Heart left ventricle (tissue), 16 donors: ENCODE results near the gene PADI2. TPM values are rescaled to one million over a fixed set of nuclear protein-coding genes. Genes with fewer than 3 reads are reported as not detected.

ENCODE experiments used
- ATAC-seq, 4 donors: fragments of 200-7000 bp; cut with Tn5 transposase; one replicate each; pipeline ENCODE4 v1.9.1; 2020 to 2022; ENCODE audit warnings: moderate library complexity in 4 of 4, mild to moderate bottlenecking in 3 of 4, moderate number of reproducible peaks in 1 of 4
- DNase-seq, 5 donors: peaks; one replicate each; pipeline ENCODE4 v3.0.0-alpha.2; 2020
- H3K27ac ChIP-seq, 12 donors: fragments of 200-600 bp; sonication (generic) in 4 of 12; one replicate each; pipeline versions ENCODE4 v1.5.0 to v1.8.0; 2016 to 2022; ENCODE audit warnings: mild to moderate bottlenecking in 2 of 12
- H3K27me3 ChIP-seq, 9 donors: fragments of 200-600 bp; sonication (generic) in 2 of 9; one replicate each; pipeline versions ENCODE4 v1.5.1 to v1.8.0; 2016 to 2022; ENCODE audit warnings: mild to moderate bottlenecking in 3 of 9
- H3K36me3 ChIP-seq, 9 donors: fragments of 200-600 bp; sonication (generic) in 2 of 9; one replicate each; pipeline versions ENCODE4 v1.5.0 to v1.8.0; 2018 to 2022; ENCODE audit warnings: mild to moderate bottlenecking in 2 of 9
- H3K4me1 ChIP-seq, 12 donors: fragments of 200-600 bp; sonication (generic) in 4 of 12; one replicate each; pipeline versions ENCODE4 v1.5.0 to v1.8.0; 2016 to 2022; ENCODE audit warnings: mild to moderate bottlenecking in 3 of 12
- H3K4me3 ChIP-seq, 12 donors: fragments of 200-600 bp; sonication (generic) in 4 of 12; one replicate each; pipeline versions ENCODE4 v1.5.0 to v1.8.0; 2017 to 2022; ENCODE audit warnings: mild to moderate bottlenecking in 9 of 12, moderate library complexity in 4 of 12
- H3K9me3 ChIP-seq, 12 donors: fragments of 200-600 bp; sonication (generic) in 4 of 12; one replicate each; pipeline versions ENCODE4 v1.5.0 to v1.8.0; 2016 to 2022; ENCODE audit warnings: mild to moderate bottlenecking in 1 of 12
- POLR2A ChIP-seq, 2 donors: fragments of 450-650 bp; IDR thresholded peaks; one replicate each; pipeline ENCODE4 v1.6.1; 2017; ENCODE audit warnings: antibody characterized with exemption in 2 of 2, mild to moderate bottlenecking in 2 of 2, moderate library complexity in 2 of 2
- WGBS, 4 donors: extraction: QIAGEN DNeasy Blood & Tissue Kit in 2 of 4; methylation state at CpG; one replicate each; pipeline versions ENCODE4 v1.1.5 to v1.1.7; 2013 to 2018; 5-methylcytosine and 5-hydroxymethylcytosine counted together
- intact Hi-C, 10 donors: fragments of 100-400 bp; cut with DNase I; formaldehyde crosslinking; loops; one replicate each; pipeline versions ENCODE4 v1.11.1 to v1.14.2; 2022
- polyA plus RNA-seq, 2 donors: library from polyadenylated mRNA; stranded (reverse); fragments of 200-250 nt; gene quantifications; one replicate each; pipeline ENCODE4 v1.2.3, GENCODE V29; 2013
- total RNA-seq, 9 donors: library from RNA; depleted of rRNA in 2 of 9; stranded (reverse); fragments of >200 nt in 2 of 9; fragmentation: NEBNext Ultra II Directional in 3 of 9; extraction: Animal tissue kit (Norgen Biotek cat#: 25700) in 3 of 9; gene quantifications; one replicate each; pipeline versions ENCODE4 v1.1.0 to v1.2.4, GENCODE V29; 2016 to 2023
- TF ChIP-seq, protein P1 (sequence below), 12 donors: fragments of 200-600 bp; sonication (generic) in 4 of 12; IDR thresholded peaks; one replicate each; pipeline versions ENCODE4 v1.5.0 to v1.8.0; 2018 to 2022; ENCODE audit warnings: antibody characterized with exemption in 12 of 12, mild to moderate bottlenecking in 5 of 12
- donor health status: ischemic (EF 13 %, LVEDD 7.1; RV severe dilation, severe dysfunction).
- donor health status: healthy with polysubstance abuse.
- donor health status: DM: no; HTN: yes; CAD: no.
- donor health status: DM: no; HTN: no; CAD: no.
- donor health status: ischemic (EF 25% LVEDD 6.9; RV normal size, moderate dysfunction).
- donor health status: ischemic (EF 25% LVEDD 5.7; RV mildly dilated, moderate dysfunction).
- donor health status: healthy.
- donor health status: DM: yes; HTN: yes; CAD: no.
- donor health status: ischemic (EF 35%, LVEDD 5.7; RV mildly dilated, moderate dysfunction).
- donor health status: nonischemic (EF 11% LVEDD 7.7; RV severe dilation, severe dysfunction).
- donor health status: DM: yes; HTN: yes; CAD: no.
- donor health status: PGD.
- donor health status: ischemic (EF 29% LVEDD 5.4; RV normal size, mild dysfunction).
- donor health status: nonischemic (EF 23%, LVEDD 6.1; RV moderate dilation, normal function).

Gene PADI2
- total and polyA plus RNA-seq, 11 donors, result 0.08 to 2.0 (median 0.49) TPM

DNA sequence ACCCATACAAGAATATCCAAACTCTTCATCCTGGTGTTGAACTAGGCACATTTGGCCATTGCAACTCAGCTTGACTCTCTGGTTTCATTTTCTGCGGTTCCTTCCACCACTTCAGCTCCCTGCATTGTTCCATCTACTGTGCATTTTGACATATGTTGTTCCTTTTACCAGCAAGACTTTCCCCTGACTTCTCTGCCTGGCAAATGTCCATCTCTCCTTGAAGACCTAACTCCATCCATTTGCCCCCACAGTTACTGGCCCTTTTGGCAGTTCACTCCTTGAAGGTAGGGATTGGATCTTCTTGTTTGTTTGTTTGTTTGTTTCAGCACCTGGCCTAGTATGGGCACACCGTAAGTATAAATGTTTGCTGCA, 8.7 kb downstream of the PADI2 start:
- intact Hi-C loops, result no loop called here
- 85 to 88% (median 86%) methylated on average over 2 of the region's 2 CpGs for WGBS, 4 donors
- no peak for ATAC-seq

DNA sequence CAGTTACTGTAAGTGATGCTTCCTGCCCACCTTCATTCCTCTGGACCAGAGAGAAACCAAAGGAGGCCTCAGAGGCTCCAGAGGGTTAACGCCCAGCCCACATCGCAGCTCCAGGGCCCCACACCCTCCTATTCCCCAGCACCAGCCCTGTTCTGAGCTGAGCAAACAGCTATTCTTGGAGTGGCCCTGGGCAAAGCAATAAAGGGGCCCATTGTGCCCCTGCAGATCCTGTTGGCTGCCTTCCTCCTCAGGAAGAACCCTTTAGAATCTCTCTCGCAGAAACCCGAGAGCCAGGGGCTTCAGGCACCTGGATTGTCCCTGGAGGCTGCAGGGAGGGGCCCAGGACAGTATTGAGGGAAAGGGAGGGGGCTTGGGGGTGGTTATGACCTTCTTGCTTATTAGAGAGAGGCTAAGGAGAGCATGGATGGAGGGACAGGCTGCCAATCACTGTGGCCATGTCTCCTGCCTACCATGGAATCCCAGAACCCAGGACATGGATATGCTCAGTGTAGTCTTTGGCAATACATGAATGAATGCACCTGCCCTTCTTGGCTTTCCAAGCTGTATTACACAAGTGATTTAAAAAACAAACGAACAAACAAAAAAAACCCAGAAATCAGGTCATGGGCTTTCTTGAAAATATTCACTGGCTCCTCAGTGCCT, 9.2 kb downstream of the PADI2 start:
- WGBS, 4 donors, result 53 to 65% (median 57%) methylated on average over 5 of the region's 5 CpGs
- ATAC-seq, result no peak
- no peak for TF ChIP-seq POLR2A (IDR thresholded peaks at IDR 0.05)
- TF ChIP-seq, protein P1, sequence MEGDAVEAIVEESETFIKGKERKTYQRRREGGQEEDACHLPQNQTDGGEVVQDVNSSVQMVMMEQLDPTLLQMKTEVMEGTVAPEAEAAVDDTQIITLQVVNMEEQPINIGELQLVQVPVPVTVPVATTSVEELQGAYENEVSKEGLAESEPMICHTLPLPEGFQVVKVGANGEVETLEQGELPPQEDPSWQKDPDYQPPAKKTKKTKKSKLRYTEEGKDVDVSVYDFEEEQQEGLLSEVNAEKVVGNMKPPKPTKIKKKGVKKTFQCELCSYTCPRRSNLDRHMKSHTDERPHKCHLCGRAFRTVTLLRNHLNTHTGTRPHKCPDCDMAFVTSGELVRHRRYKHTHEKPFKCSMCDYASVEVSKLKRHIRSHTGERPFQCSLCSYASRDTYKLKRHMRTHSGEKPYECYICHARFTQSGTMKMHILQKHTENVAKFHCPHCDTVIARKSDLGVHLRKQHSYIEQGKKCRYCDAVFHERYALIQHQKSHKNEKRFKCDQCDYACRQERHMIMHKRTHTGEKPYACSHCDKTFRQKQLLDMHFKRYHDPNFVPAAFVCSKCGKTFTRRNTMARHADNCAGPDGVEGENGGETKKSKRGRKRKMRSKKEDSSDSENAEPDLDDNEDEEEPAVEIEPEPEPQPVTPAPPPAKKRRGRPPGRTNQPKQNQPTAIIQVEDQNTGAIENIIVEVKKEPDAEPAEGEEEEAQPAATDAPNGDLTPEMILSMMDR (IDR thresholded peaks at IDR 0.05), result no peak
- H3K4me3 ChIP-seq, result no peak overlapping the region
- DNase-seq, result no peak
- H3K27ac ChIP-seq, result no peak overlapping the region
- peaks cover 0 to 7% (median 0%) of the 10 kb centered on the region in 12 donors for H3K4me1 ChIP-seq
- intact Hi-C loops, result no loop called here
- no peaks in the 10 kb centered on the region for H3K9me3 ChIP-seq
- peaks cover 0 to 5% (median 0%) of the 10 kb centered on the region in 9 donors for H3K27me3 ChIP-seq
- no peaks in the 10 kb centered on the region for H3K36me3 ChIP-seq

More for the DNA sequence above, 8.7 kb downstream of the PADI2 start:
- Histone ChIP-seq H3K27me3 (peaks cover 0 to 9% (median 0%) of the 10 kb centered on the region in 9 donors), H3K4me1 (peaks cover 0 to 7% (median 0%) of the 10 kb centered on the region in 12 donors), H3K9me3 (no peaks in the 10 kb centered on the region), H3K27ac (no peak overlapping the region), H3K4me3 (no peak overlapping the region), H3K36me3 (no peaks in the 10 kb centered on the region)
- DNase-seq, result no peak
- TF ChIP-seq, protein P1 (IDR thresholded peaks at IDR 0.05), result no peak
- TF ChIP-seq POLR2A (IDR thresholded peaks at IDR 0.05), result no peak

DNA sequence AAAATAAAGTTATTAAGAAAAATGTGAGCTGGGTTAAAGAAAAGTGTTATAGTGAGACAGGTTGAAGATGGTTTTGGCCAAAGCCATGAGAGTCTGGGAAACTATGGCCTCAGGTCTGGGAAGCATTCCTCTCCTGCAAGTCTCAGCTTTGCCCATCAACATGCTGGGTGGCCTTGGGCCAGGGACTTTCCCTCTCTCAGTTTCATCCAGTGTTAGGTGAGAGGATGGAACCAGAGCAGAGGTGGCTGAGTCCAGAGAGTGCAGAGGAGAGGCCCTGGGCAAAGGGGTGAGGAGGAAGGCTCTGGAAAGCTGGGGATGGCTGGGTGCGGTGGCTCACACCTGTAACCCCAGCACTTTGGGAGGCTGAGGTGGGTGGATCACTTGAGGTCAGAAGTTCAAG, 10.5 kb downstream of the PADI2 start:
- Histone ChIP-seq H3K4me3 (no peak overlapping the region), H3K27me3 (peaks cover 0 to 4% (median 0%) of the 10 kb centered on the region in 9 donors), H3K4me1 (peaks cover 0 to 3% (median 0%) of the 10 kb centered on the region in 12 donors), H3K36me3 (no peaks in the 10 kb centered on the region), H3K9me3 (no peaks in the 10 kb centered on the region), H3K27ac (no peak overlapping the region)
- no peak for ATAC-seq
- intact Hi-C loops, result no loop called here
- no peak for DNase-seq
- WGBS, 4 donors, result 88 to 97% (median 95%) methylated on average over 1 of the region's 1 CpG
- TF ChIP-seq, protein P1 (IDR thresholded peaks at IDR 0.05), result no peak
- TF ChIP-seq POLR2A (IDR thresholded peaks at IDR 0.05), result no peak

DNA sequence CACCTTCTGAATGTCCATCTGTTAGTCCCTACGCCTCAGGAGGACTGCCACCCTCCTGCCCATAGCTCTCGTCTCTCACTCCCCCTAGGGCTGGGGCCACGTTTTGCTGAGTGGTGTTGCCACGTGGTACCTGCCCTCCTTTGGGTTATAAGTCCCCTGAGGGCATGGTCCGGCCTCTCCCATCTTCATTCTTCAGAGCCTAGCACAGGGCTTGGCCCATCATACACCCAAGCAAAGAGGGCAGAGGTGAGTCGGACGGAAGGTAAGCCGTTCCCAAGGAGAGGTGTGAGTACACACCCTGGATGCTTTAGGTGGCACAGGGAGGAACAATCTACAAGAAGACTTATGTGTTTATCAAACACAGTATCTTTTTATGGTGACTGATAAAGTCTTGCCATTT, 10.9 kb downstream of the PADI2 start:
- TF ChIP-seq POLR2A (IDR thresholded peaks at IDR 0.05), result no peak
- TF ChIP-seq, protein P1 (IDR thresholded peaks at IDR 0.05), result no peak
- H3K36me3 ChIP-seq, result no peaks in the 10 kb centered on the region
- WGBS, 4 donors, result 75 to 82% (median 76%) methylated on average over 8 of the region's 8 CpGs
- peaks cover 0 to 4% (median 0%) of the 10 kb centered on the region in 9 donors for H3K27me3 ChIP-seq
- no peak overlapping the region for H3K4me3 ChIP-seq
- intact Hi-C loops, result no loop called here
- no peaks in the 10 kb centered on the region for H3K9me3 ChIP-seq
- no peaks in the 10 kb centered on the region for H3K4me1 ChIP-seq
- no peak overlapping the region for H3K27ac ChIP-seq
- ATAC-seq (no peak), DNase-seq (no peak)
